GM12873 (cell line): ENCODE data around the gene S100A5.
A peak's percentile ranks its signal among the peaks of the same experiment; 100 is the strongest.

Source experiments
- TF ChIP-seq, protein P1 (sequence below): IDR thresholded peaks from 2 replicates; pipeline ENCODE4 v1.5.1; 2012; ENCODE audit warnings: low read depth, mild to moderate bottlenecking, moderate library complexity, low read length, control low read depth; ENCODE audit not compliant: insufficient read depth; ENCODE audit errors: missing control alignments

The S100A5 gene

DNA sequence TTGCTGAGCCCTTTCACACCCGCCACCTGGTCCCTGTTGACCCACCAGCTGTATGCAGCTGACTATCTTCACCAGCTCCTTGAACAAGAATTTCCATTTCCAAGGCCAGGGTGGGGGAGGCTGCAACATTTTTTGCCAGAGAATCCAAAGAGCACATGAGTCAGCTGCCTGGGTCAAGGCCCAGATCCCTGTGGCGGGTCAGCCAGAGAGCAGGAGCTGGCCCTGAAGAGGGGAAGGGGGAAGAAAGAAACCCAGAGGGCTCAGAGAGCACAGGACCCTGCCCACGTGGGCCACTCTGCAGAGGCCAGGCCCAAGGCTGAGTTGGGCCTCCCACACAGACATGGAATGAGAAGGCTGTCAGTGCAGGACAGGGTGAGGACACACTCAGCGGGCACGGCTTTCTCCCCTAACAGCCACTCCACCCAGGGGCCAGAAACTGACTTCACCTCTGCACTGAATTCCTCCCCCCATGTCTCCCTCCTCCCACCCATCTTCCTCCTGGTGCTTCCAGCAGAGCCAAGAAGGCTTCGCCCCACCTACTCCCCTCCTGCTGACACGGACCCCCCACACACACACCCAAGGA lies 33.8 kb downstream of the S100A5 start:
- TF ChIP-seq, protein P1, sequence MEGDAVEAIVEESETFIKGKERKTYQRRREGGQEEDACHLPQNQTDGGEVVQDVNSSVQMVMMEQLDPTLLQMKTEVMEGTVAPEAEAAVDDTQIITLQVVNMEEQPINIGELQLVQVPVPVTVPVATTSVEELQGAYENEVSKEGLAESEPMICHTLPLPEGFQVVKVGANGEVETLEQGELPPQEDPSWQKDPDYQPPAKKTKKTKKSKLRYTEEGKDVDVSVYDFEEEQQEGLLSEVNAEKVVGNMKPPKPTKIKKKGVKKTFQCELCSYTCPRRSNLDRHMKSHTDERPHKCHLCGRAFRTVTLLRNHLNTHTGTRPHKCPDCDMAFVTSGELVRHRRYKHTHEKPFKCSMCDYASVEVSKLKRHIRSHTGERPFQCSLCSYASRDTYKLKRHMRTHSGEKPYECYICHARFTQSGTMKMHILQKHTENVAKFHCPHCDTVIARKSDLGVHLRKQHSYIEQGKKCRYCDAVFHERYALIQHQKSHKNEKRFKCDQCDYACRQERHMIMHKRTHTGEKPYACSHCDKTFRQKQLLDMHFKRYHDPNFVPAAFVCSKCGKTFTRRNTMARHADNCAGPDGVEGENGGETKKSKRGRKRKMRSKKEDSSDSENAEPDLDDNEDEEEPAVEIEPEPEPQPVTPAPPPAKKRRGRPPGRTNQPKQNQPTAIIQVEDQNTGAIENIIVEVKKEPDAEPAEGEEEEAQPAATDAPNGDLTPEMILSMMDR: no peak

DNA sequence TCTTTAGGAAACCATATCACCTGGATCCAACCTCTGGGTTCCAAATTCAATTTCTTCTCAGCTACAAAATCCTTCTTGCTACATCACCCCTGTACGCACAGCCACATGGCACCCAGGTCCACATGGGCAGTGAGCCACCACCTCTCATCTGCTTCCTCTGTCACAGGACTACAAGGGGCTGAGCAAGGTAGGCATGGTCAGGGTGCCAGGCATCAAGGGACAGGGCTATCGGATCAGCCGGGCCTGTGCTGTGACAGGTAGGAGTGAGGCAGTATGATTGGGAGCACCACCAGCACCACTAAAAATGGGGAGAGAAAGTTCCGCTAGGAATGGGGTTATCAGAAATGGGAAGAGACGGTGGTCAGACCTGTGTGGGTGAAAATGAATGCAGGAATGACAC lies 34.3 kb downstream of the S100A5 start:
- TF ChIP-seq, protein P1: no peak

DNA sequence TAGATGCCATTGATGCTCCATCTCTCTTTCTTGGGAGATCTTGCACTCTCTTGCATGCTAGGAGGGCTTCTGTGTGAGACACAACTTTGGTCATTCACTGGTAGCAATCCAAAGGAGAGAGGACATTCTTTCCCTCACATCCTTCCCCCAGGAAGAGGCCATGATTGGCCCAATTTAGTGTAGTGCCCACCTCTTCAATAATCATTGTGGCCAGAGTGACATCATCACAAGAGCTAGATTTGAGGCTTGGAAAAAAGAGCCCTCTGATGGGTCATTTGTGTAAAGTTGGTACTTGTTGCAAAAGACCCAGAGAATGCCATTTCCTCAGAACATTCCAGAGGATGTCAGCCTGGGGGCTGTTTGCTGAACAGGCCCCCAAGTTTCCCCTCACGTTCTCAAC lies 35.2 kb downstream of the S100A5 start:
- TF ChIP-seq, protein P1: no peak

DNA sequence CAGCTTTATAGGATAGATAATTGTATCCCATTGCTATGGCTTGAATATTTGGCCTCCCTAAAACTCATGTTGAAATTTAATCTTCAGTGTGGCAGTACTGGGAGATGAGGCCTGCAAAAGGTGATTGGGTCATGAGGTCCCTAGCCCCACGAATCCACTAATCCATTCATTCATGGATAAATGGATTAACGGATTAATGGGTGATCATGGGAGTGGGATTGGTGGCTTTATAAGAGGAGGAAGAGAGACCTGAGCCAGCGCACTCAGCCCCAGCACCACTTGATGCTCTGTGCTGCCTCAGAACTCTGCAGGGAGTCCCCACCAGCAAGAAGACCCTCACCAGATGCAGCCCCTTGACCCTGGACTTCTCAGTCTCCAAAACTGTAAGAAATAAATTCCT lies 37.0 kb downstream of the S100A5 start:
- TF ChIP-seq, protein P1: no peak

DNA sequence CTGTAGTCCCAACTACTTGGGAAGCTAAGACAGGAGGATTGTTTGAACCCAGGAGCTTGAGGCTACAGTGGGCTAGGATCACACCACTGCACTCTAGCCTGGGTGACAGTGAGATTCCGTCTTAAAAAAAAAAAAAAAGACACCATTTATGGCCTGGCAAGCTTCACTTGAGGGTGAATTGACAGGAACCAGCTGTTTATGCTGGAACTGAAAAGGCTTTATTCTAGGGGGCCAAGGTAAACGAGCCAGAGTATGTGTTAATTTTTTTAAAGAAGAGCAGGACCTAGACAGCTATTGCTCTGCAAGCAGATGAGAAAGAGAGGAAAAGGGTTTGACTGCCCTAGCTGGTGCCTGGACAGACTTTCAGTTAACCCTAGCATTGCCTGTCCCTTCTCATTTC lies 42.0 kb downstream of the S100A5 start:
- TF ChIP-seq, protein P1: no peak

DNA sequence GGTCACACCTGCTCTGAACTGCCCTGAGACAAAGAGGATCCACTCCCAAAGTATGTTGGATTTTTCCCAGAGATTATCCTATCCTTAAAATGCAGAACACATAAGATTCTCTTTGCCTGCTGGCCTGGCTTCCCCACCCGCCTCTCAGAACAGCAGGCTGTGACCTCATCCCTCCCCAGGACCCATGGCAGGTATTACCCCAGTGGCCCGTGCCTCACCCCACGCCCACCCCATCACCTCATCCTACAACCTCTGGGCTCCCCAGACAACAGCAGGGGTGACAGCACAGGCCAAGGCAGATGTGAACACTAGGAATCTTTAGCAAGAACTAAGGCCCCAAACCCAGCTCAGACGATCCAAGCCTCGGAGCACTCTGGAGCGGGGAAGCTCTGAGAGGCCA lies 45.2 kb downstream of the S100A5 start:
- TF ChIP-seq, protein P1: no peak

GRCh38 chr1:153494976-153495535 lies 45.7 kb downstream of the S100A5 start:
- TF ChIP-seq, protein P1: peak; percentile 89
